ACC112 (cell line): ENCODE data around the gene BEGAIN.

Source experiments
- H2AFZ ChIP-seq: fragments of 200-600 bp; sonication (generic); one replicate; pipeline ENCODE4 v1.6.0; 2017; ENCODE audit warnings: antibody characterized with exemption, low read length; ENCODE audit not compliant: unreplicated experiment
- H3K27ac ChIP-seq: fragments of 200-600 bp; sonication (generic); 2 replicates; pipeline ENCODE4 v1.5.1; 2014; ENCODE audit warnings: low read depth, mild to moderate bottlenecking, antibody characterized with exemption, low read length, moderate library complexity
- H3K27me3 ChIP-seq: fragments of 200-600 bp; sonication (generic); 2 replicates; pipeline ENCODE4 v1.6.1; 2014; ENCODE audit warnings: mild to moderate bottlenecking, antibody characterized with exemption, low read length, moderate library complexity, mixed read lengths; ENCODE audit not compliant: insufficient read depth
- H3K36me3 ChIP-seq: fragments of 200-600 bp; sonication (generic); 2 replicates; pipeline ENCODE4 v1.6.1; 2016; ENCODE audit warnings: mild to moderate bottlenecking, antibody characterized with exemption, low read length, moderate library complexity, mixed read lengths; ENCODE audit not compliant: insufficient read depth
- H3K4me1 ChIP-seq: fragments of 200-600 bp; sonication (generic); one replicate; pipeline ENCODE4 v1.6.1; 2016; ENCODE audit warnings: low read length, mixed read lengths; ENCODE audit not compliant: insufficient read depth, unreplicated experiment, control insufficient read depth
- H3K4me3 ChIP-seq: fragments of 200-600 bp; sonication (generic); 2 replicates; pipeline ENCODE4 v1.5.1; 2014; ENCODE audit warnings: mild to moderate bottlenecking, low read depth, low read length
- H3K79me2 ChIP-seq: fragments of 200-600 bp; sonication (generic); one replicate; pipeline ENCODE4 v1.6.0; 2016; ENCODE audit warnings: low read length; ENCODE audit not compliant: control insufficient read depth, unreplicated experiment, insufficient read depth

The BEGAIN gene

GRCh38 chr14:100545359-100545758, 41.9 kb downstream of the BEGAIN start:
- Histone ChIP-seq H2AFZ (no peak overlapping the region), H3K36me3 (no peaks in the 10 kb centered on the region), H3K4me1 (no peaks in the 10 kb centered on the region), H3K27ac (no peak overlapping the region), H3K79me2 (no peaks in the 10 kb centered on the region), H3K4me3 (no peak overlapping the region), H3K27me3 (no peaks in the 10 kb centered on the region)

GRCh38 chr14:100544506-100545141, 42.6 kb downstream of the BEGAIN start:
- H3K27me3 ChIP-seq, result no peaks in the 10 kb centered on the region
- H2AFZ ChIP-seq, result no peak overlapping the region
- no peaks in the 10 kb centered on the region for H3K36me3 ChIP-seq
- H3K4me3 ChIP-seq, result no peak overlapping the region
- H3K4me1 ChIP-seq, result no peaks in the 10 kb centered on the region
- H3K79me2 ChIP-seq, result no peaks in the 10 kb centered on the region
- no peak overlapping the region for H3K27ac ChIP-seq

- Histone ChIP-seq H3K4me1 (no peaks in the 10 kb centered on the region), H3K79me2 (no peaks in the 10 kb centered on the region), H3K27me3 (no peaks in the 10 kb centered on the region), H3K27ac (no peak overlapping the region), H3K4me3 (no peak overlapping the region), H3K36me3 (no peaks in the 10 kb centered on the region), H2AFZ (no peak overlapping the region)
Measured at GRCh38 chr14:100543471-100544455, 43.5 kb downstream of the BEGAIN start.

- H3K27ac ChIP-seq, result no peak overlapping the region
- no peak overlapping the region for H2AFZ ChIP-seq
- no peaks in the 10 kb centered on the region for H3K79me2 ChIP-seq
- no peaks in the 10 kb centered on the region for H3K36me3 ChIP-seq
- H3K27me3 ChIP-seq, result no peaks in the 10 kb centered on the region
- H3K4me3 ChIP-seq, result no peak overlapping the region
- H3K4me1 ChIP-seq, result no peaks in the 10 kb centered on the region
Measured at GRCh38 chr14:100542619-100543205, 44.5 kb downstream of the BEGAIN start.

- no peak overlapping the region for H3K4me3 ChIP-seq
- H3K4me1 ChIP-seq, result no peaks in the 10 kb centered on the region
- no peaks in the 10 kb centered on the region for H3K36me3 ChIP-seq
- H2AFZ ChIP-seq, result no peak overlapping the region
- H3K27me3 ChIP-seq, result no peaks in the 10 kb centered on the region
- no peaks in the 10 kb centered on the region for H3K79me2 ChIP-seq
- H3K27ac ChIP-seq, result no peak overlapping the region
Measured at GRCh38 chr14:100541621-100542560, 45.3 kb downstream of the BEGAIN start.

GRCh38 chr14:100540926-100541620, 46.1 kb downstream of the BEGAIN start:
- H3K4me3 ChIP-seq, result no peak overlapping the region
- no peaks in the 10 kb centered on the region for H3K79me2 ChIP-seq
- H3K4me1 ChIP-seq, result no peaks in the 10 kb centered on the region
- no peaks in the 10 kb centered on the region for H3K36me3 ChIP-seq
- no peak overlapping the region for H3K27ac ChIP-seq
- no peaks in the 10 kb centered on the region for H3K27me3 ChIP-seq
- H2AFZ ChIP-seq, result no peak overlapping the region

GRCh38 chr14:100540141-100540925, 46.9 kb downstream of the BEGAIN start:
- H2AFZ ChIP-seq, result no peak overlapping the region
- no peaks in the 10 kb centered on the region for H3K27me3 ChIP-seq
- no peaks in the 10 kb centered on the region for H3K4me1 ChIP-seq
- H3K4me3 ChIP-seq, result no peak overlapping the region
- no peaks in the 10 kb centered on the region for H3K36me3 ChIP-seq
- H3K27ac ChIP-seq, result no peak overlapping the region
- no peaks in the 10 kb centered on the region for H3K79me2 ChIP-seq

GRCh38 chr14:100539766-100540140, 47.5 kb downstream of the BEGAIN start:
- Histone ChIP-seq H3K36me3 (no peaks in the 10 kb centered on the region), H3K79me2 (no peaks in the 10 kb centered on the region), H3K4me1 (no peaks in the 10 kb centered on the region), H3K27me3 (no peaks in the 10 kb centered on the region), H2AFZ (no peak overlapping the region), H3K4me3 (no peak overlapping the region), H3K27ac (no peak overlapping the region)

GRCh38 chr14:100539003-100539660, 48.1 kb downstream of the BEGAIN start:
- no peak overlapping the region for H3K27ac ChIP-seq
- no peak overlapping the region for H3K4me3 ChIP-seq
- H3K4me1 ChIP-seq, result no peaks in the 10 kb centered on the region
- no peak overlapping the region for H2AFZ ChIP-seq
- no peaks in the 10 kb centered on the region for H3K27me3 ChIP-seq
- no peaks in the 10 kb centered on the region for H3K36me3 ChIP-seq
- no peaks in the 10 kb centered on the region for H3K79me2 ChIP-seq
